B cell (primary cell): ENCODE measurements around the gene SPOCK1. TPM values are rescaled to one million over a fixed set of nuclear protein-coding genes. Genes with fewer than 3 reads are reported as not detected.

Experiments
- ATAC-seq: fragments of 200-7000 bp; cut with Tn5 transposase; one replicate; pipeline ENCODE4 v1.10.0; 2021; ENCODE audit warnings: low read depth, mild to moderate bottlenecking, moderate number of reproducible peaks, moderate library complexity
- CTCF ChIA-PET: fragments of 350-600 bp; sonication (Branson Sonifier 250); formaldehyde crosslinking; loops from one replicate; lab custom pipeline; 2021; ENCODE audit warnings: antibody characterized with exemption, inconsistent platforms; lab: Charles Lee
- POLR2A ChIA-PET: fragments of 350-600 bp; sonication (Branson Sonifier 250); formaldehyde crosslinking; loops from one replicate; lab custom pipeline; 2021; ENCODE audit warnings: antibody characterized with exemption; lab: Charles Lee
- DNase-seq: peaks from one replicate; pipeline ENCODE4 v3.0.0; 2013
- H2AFZ ChIP-seq: 2 replicates; pipeline ENCODE4 v1.6.1; 2012; ENCODE audit warnings: mild to moderate bottlenecking, low read depth, low read length; ENCODE audit not compliant: insufficient read depth, poor library complexity, severe bottlenecking
- H3K27ac ChIP-seq, 2 donors: 1 replicate in 1 of 2; 2 replicates in 1 of 2; pipeline ENCODE4 v1.5.1; 2012 to 2013; ENCODE audit warnings: low read length in 2 of 2, mild to moderate bottlenecking in 2 of 2, moderate library complexity in 1 of 2
- H3K27me3 ChIP-seq, 4 experiments: fragments of 200-600 bp in 1 of 4; sonication (generic) in 1 of 4; replicated peaks in 1 of 4; 1 replicate in 2 of 4; 2 replicates in 2 of 4; pipeline versions ENCODE4 v1.6.1 to v1.7.0; 2013 to 2016; ENCODE audit warnings: low read length in 3 of 4, mild to moderate bottlenecking in 2 of 4, mixed read lengths in 1 of 4, moderate library complexity in 1 of 4; ENCODE audit not compliant: insufficient read depth in 4 of 4, control insufficient read depth in 3 of 4; ENCODE audit errors: control extremely low read depth in 1 of 4
- H3K36me3 ChIP-seq, 2 experiments: replicated peaks in 1 of 2; 1 replicate in 1 of 2; 2 replicates in 1 of 2; pipeline versions ENCODE4 v1.6.1 to v1.7.1; 2013; ENCODE audit warnings: low read length in 1 of 2; ENCODE audit not compliant: insufficient read depth in 2 of 2, control insufficient read depth in 1 of 2; ENCODE audit errors: control extremely low read depth in 1 of 2, extremely low read depth in 1 of 2
- H3K4me1 ChIP-seq, 2 donors: fragments of 200-600 bp in 1 of 2; sonication (generic) in 1 of 2; 1 replicate in 1 of 2; 2 replicates in 1 of 2; pipeline versions ENCODE4 v1.5.1 to v1.6.1; 2013 to 2017; ENCODE audit warnings: low read length in 2 of 2; ENCODE audit not compliant: control insufficient read depth in 2 of 2, insufficient read depth in 2 of 2
- H3K4me2 ChIP-seq: replicated peaks from 2 replicates; pipeline ENCODE3; 2012; ENCODE audit warnings: mild to moderate bottlenecking, low read depth, low read length; ENCODE audit not compliant: poor library complexity, severe bottlenecking
- H3K4me3 ChIP-seq, 5 experiments: fragments of 200-600 bp in 1 of 5; sonication (generic) in 1 of 5; 1 replicate in 3 of 5; 2 replicates in 2 of 5; pipeline versions ENCODE4 v1.5.1 to v1.7.0; 2011 to 2016; ENCODE audit warnings: low read length in 4 of 5, mild to moderate bottlenecking in 4 of 5, low read depth in 2 of 5, control low read depth in 1 of 5, moderate library complexity in 1 of 5; ENCODE audit not compliant: insufficient read depth in 1 of 5; ENCODE audit errors: control extremely low read depth in 1 of 5, extremely low read depth in 1 of 5
- H3K79me2 ChIP-seq: fragments of 200-600 bp; sonication (generic); one replicate; pipeline ENCODE4 v1.6.0; 2016; ENCODE audit warnings: low read length; ENCODE audit not compliant: control insufficient read depth, insufficient read depth
- H3K9ac ChIP-seq: fragments of 200-600 bp; sonication (generic); 2 replicates; pipeline ENCODE4 v1.6.1; 2017; ENCODE audit warnings: mild to moderate bottlenecking, low read length, moderate library complexity
- H3K9me3 ChIP-seq, 3 donors: one replicate each; pipeline versions ENCODE4 v1.6.1 to v1.7.1; 2013; ENCODE audit warnings: low read length in 2 of 3; ENCODE audit not compliant: control insufficient read depth in 2 of 3, insufficient read depth in 1 of 3; ENCODE audit errors: control extremely low read depth in 1 of 3
- H4K20me1 ChIP-seq: 2 replicates; pipeline ENCODE4 v1.6.0; 2012; ENCODE audit warnings: mild to moderate bottlenecking, low read length; ENCODE audit not compliant: insufficient read depth, control insufficient read depth, poor library complexity, severe bottlenecking
- H3K27ac Mint-ChIP-seq: one replicate; pipeline ENCODE4 v1.8.0; 2021; ENCODE audit warnings: mixed read lengths
- H3K27me3 Mint-ChIP-seq: one replicate; pipeline ENCODE4 v1.8.0; 2021; ENCODE audit warnings: mixed read lengths
- H3K4me1 Mint-ChIP-seq: one replicate; pipeline ENCODE4 v1.8.0; 2021; ENCODE audit warnings: mixed read lengths
- H3K4me3 Mint-ChIP-seq: one replicate; pipeline ENCODE4 v1.8.0; 2021; ENCODE audit warnings: mixed read lengths
- H3K9me3 Mint-ChIP-seq: one replicate; pipeline ENCODE4 v1.8.0; 2022; ENCODE audit warnings: mixed read lengths; ENCODE audit not compliant: insufficient read depth
- EZH2 ChIP-seq: IDR thresholded peaks from 2 replicates; pipeline ENCODE4 v1.6.1; 2012; ENCODE audit warnings: borderline replicate concordance, low read depth, mild to moderate bottlenecking, moderate library complexity, low read length; ENCODE audit not compliant: insufficient read depth, poor library complexity, severe bottlenecking
- WGBS: methylation state at CpG from one replicate; pipeline ENCODE4 v1.1.5; 2013; ENCODE audit warnings: missing lambda C conversion rate; ENCODE audit not compliant: insufficient coverage; 5-methylcytosine and 5-hydroxymethylcytosine counted together
- intact Hi-C: fragments of 100-400 bp; cut with micrococcal nuclease; formaldehyde crosslinking; loops from one replicate; pipeline ENCODE4 v1.10.0; 2022
- polyA plus RNA-seq: library from polyadenylated mRNA; depleted of rRNA; stranded (reverse); fragments of >200 nt; gene quantifications from 2 replicates; pipeline ENCODE4 v1.2.3, GENCODE V29; 2012
- total RNA-seq, 2 donors: library from RNA; stranded (reverse); fragments of 120-200 nt in 1 of 2; gene quantifications; 1 replicate in 1 of 2; 2 replicates in 1 of 2; pipeline versions ENCODE4 v1.2.3 to v1.2.4, GENCODE V29; 2013 to 2022
- TF ChIP-seq, protein P1 (sequence below): fragments of 200-600 bp; IDR thresholded peaks from one replicate; pipeline ENCODE4 v1.8.0; 2022; ENCODE audit warnings: antibody characterized with exemption, mild to moderate bottlenecking

SPOCK1 gene
- total and polyA plus RNA-seq, 2 donors (not counting 1 experiment from before 2014, with no cell fraction given), result not detected

DNA sequence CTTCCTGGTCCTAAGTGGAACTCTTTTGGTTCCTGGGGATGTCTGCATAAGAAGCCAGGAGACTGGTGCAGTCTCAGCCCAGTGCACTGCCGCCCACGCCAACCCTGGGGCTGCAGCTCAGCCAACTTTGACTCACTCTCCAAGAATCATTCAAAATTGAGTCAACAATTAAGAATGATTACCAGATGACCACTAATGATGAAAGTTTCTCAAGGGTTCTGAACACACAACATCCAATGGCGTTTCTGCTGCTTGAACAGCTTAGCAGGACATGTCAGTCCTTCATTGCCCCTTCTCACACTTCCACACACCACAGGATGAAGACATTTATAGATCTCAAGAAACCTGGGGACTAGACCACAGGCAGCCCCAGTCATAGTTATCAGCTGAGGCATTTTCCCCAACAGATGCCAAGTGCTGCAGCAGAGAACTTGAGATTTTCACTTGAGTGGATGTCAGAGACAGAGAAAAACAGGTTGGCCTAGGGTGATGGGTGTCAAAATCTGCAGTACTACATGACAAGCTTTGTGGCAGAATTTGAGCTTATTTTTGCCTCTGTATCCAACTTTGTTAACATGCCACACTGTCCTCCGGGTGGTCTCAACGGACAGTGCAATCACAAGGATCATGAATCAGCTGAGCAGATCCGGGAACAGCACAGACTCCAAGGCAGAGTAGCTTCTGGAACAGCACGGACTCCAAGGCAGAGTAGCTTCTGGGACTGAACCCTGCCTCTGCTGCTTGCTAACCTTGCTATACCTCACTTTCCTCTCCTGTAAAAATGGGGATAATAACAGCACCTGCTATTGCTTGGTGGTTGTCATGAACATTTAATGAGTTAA is 356.1 kb downstream of the SPOCK1 start:
- H3K27me3 ChIP-seq, result no peaks in the 10 kb centered on the region
- H3K4me2 ChIP-seq, result no peak overlapping the region
- Mint-ChIP-seq H3K27ac (no peak overlapping the region), H3K9me3 (no peaks in the 10 kb centered on the region), H3K27me3 (peaks cover 3% of the 10 kb centered on the region), H3K4me1 (no peaks in the 10 kb centered on the region), H3K4me3 (no peak overlapping the region)
- no peak overlapping the region for H2AFZ ChIP-seq
- no peak overlapping the region for H3K27ac ChIP-seq
- CTCF ChIA-PET, result no interaction called here
- no peak overlapping the region for H3K4me3 ChIP-seq
- POLR2A ChIA-PET, result no interaction called here
- ATAC-seq, result no peak
- no peaks in the 10 kb centered on the region for H3K36me3 ChIP-seq
- H3K4me1 ChIP-seq, result no peaks in the 10 kb centered on the region
- no peak overlapping the region for H3K9ac ChIP-seq
- intact Hi-C loops, result no loop called here
- H3K79me2 ChIP-seq, result no peaks in the 10 kb centered on the region
- no peaks in the 10 kb centered on the region for H3K9me3 ChIP-seq
- WGBS, result 70% methylated on average over 7 of the region's 7 CpGs
- no peaks in the 10 kb centered on the region for H4K20me1 ChIP-seq
- DNase-seq, result no peak
- TF ChIP-seq EZH2, result no peak
- TF ChIP-seq, protein P1, sequence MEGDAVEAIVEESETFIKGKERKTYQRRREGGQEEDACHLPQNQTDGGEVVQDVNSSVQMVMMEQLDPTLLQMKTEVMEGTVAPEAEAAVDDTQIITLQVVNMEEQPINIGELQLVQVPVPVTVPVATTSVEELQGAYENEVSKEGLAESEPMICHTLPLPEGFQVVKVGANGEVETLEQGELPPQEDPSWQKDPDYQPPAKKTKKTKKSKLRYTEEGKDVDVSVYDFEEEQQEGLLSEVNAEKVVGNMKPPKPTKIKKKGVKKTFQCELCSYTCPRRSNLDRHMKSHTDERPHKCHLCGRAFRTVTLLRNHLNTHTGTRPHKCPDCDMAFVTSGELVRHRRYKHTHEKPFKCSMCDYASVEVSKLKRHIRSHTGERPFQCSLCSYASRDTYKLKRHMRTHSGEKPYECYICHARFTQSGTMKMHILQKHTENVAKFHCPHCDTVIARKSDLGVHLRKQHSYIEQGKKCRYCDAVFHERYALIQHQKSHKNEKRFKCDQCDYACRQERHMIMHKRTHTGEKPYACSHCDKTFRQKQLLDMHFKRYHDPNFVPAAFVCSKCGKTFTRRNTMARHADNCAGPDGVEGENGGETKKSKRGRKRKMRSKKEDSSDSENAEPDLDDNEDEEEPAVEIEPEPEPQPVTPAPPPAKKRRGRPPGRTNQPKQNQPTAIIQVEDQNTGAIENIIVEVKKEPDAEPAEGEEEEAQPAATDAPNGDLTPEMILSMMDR, result no peak

DNA sequence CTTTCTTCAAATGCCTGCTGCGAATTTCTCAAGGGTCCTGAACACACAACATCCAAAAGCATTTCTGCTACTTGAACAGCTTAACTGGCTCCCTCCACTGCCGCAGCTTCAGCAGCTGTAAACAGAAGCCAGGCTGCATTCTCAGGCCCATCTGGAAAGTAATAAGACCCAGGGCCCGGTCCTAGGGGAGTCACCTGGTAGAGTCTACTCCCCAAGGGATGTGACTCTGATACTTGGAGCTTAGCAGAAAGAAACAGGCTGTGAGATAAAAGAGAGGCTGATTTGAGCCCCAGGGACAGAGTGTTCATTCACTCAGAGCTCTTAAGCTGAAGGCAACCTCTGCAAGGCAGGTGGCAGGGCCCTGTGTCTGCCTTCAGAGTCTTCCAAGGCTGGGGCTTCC is 356.8 kb downstream of the SPOCK1 start:
- no peak for ATAC-seq
- H2AFZ ChIP-seq, result no peak overlapping the region
- CTCF ChIA-PET, result no interaction called here

More for the DNA sequence above, 356.8 kb downstream of the SPOCK1 start:
- no peaks in the 10 kb centered on the region for H3K4me1 Mint-ChIP-seq
- intact Hi-C loops, result no loop called here
- TF ChIP-seq EZH2, result no peak
- TF ChIP-seq, protein P1, result no peak
- H3K4me2 ChIP-seq, result no peak overlapping the region
- H3K9me3 Mint-ChIP-seq, result no peaks in the 10 kb centered on the region
- no peaks in the 10 kb centered on the region for H3K4me1 ChIP-seq
- H3K9ac ChIP-seq, result no peak overlapping the region
- H3K4me3 ChIP-seq, result no peak overlapping the region
- no peaks in the 10 kb centered on the region for H4K20me1 ChIP-seq
- H3K4me3 Mint-ChIP-seq, result no peak overlapping the region
- H3K27ac ChIP-seq, result no peak overlapping the region
- no peaks in the 10 kb centered on the region for H3K27me3 ChIP-seq
- DNase-seq, result no peak
- H3K79me2 ChIP-seq, result no peaks in the 10 kb centered on the region
- H3K9me3 ChIP-seq, result no peaks in the 10 kb centered on the region
- 62% methylated on average over 3 of the region's 3 CpGs for WGBS
- no peak overlapping the region for H3K27ac Mint-ChIP-seq
- peaks cover 3% of the 10 kb centered on the region for H3K27me3 Mint-ChIP-seq
- POLR2A ChIA-PET, result no interaction called here
- H3K36me3 ChIP-seq, result no peaks in the 10 kb centered on the region
